NCI-H510A treated with DMSO at 0.1 percent for 48 hours (cell line): ENCODE measurements around the gene ASAP3.
"Not testable (repeated sequence)": the region's sequence is repeated elsewhere in the genome, so short reads cannot be mapped to it uniquely, and the experiment has no call there.

Experiments
- DNase-seq: peaks from one replicate; lab custom pipeline; 2025; lab: John Stamatoyannopoulos, UW

The ASAP3 gene

GRCh38 chr1:23395849-23396248, 88.1 kb downstream of the ASAP3 start:
- DNase-seq: no peak

- no peak for DNase-seq
These were observed 88.7 kb downstream of the ASAP3 start for GRCh38 chr1:23395154-23395724.

GRCh38 chr1:23394684-23395083, 89.3 kb downstream of the ASAP3 start:
- no peak for DNase-seq

GRCh38 chr1:23394181-23394580, 89.8 kb downstream of the ASAP3 start:
- no peak for DNase-seq

- DNase-seq: no peak
These were observed 90.3 kb downstream of the ASAP3 start for GRCh38 chr1:23393706-23394105.

DNA sequence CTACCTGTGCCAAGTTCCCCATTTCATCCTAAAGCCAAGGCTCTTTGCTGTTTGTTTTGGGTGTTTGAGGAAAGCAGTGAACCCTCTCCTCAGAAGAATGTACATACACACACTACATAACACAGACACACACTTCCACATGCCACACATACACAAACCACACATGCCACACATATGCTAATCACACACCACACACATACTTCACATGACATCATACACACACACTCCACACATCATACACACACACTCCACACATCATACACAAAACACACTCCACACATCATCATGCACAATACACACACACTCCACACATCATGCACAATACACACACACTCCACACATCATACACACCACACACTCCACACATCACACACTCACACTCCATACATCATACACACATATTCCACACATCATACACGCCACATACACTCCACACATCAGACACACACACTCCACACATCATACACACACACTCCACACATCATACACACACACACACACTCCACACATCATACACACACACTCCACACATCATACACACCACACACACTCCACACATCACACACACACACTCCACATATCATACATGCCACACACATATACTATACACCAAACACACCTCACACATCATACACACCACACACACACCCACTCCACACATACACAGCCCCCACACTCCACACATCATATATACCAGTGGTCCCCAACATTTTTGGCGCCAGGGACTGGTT, 91.7 kb downstream of the ASAP3 start:
- DNase-seq: no peak

DNA sequence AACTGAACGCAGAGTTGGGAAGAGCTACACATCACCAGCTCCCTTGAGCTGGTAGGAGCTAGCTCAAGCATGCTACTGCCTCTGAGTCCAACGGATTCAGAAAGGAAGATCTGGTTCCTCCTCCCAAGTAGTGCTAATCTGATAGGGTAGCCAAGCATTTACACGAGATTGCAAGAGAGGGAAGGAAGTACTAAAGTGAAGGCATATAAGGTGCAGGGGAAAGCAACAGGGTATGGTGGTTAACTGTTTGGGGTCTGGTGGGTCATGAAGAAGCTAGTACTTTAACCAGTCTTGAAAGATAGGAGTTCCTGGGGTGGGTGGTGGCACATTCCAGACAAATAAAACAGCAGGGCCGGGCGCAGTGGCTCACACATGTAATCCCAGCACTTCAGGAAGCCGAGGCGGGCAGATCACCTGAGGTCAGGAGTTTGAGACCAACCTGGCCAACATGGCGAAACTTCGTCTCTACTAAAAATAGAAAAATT, 94.1 kb downstream of the ASAP3 start:
- no peak for DNase-seq

GRCh38 chr1:23387494-23387893, 96.5 kb downstream of the ASAP3 start:
- DNase-seq: no peak

DNA sequence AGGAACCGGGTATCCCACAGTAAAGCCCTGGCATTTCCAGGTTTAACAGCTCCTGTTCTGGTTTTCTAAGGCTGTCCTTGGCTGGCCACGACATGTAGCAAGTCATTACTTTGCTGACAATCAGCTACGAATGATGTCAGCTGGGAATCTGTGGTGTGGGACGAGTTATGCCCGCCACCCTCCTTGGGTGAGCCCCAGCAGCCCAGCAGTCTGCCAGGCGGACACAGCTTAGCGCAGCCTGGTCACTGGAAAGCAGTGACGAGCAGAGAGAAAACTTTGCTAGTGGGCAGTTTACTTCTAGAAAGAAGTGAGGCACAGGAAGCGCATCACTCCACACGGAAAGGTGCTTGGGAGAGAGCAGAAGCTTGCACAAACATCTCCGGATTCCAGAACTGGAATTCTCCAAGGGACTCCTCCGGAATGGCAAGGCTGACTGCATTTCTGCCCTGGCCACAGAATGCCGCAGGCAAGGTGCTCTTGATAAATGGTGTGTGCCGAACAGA, 98.8 kb downstream of the ASAP3 start:
- no peak for DNase-seq

DNA sequence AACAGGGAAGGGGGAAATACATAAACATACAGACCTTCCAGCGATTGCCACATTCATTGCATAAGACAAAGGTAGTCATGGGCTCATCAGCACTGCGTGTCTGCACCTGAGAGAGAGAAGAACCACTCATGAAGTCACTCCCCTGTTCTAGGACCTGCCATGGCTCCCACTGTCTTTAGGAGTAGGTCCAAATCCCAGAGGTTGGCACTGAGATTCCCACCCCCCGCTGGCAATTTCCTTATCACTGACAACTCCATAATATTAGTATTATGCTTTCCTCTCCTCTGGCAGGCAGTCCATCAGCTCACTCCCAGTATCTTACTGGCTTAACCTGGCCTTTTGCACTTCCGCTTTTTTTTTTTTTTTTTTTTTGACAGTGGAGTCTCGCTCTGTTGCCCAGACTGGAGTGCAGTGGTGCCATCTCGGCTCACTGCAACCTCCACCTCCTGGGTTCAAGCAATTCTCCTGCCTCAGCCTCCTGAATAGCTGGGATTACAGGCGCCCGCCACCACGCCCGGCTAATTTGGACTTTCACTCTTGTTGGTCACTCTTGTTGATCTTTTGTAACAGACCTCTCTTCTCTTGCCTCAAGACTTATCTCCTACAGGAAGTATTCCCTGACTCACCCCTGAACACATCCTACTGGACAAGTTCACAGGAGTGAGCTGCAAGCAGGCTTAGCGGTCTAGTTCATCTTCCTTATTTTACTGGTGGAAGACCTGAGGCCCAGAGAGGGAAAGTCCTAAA, 99.5 kb downstream of the ASAP3 start:
- DNase-seq: no peak

GRCh38 chr1:23383577-23384311, 100.2 kb downstream of the ASAP3 start:
- no peak for DNase-seq

DNA sequence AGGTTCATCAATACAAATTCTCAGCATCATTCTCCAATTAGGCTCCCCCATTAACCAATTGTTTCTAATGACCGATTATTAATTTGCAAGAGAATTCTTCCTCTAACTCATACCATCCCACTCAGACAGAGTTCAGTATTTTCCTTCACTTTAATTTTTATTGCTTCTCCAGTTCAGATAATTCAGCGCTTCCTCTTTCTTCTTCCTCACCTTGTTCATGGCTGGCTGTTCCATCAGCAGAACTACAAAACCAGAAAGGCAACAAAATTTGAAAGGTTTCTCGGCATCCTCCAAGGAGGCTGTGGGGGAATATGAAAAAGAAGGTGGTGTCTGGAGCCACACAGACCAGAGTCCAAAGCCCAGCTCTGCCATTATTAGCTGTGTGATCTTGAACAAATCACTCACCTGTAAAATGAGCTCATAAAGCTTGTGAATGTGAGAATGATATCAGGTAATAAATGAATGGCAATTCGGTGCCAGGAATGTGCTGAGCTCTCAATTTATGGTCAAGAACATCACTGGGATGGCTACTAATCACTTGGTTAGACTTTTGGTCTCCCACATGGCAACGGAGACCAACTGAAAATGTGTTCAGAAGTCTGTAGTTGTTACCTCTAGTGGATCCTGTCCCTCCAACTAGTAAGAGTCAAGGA, 102.6 kb downstream of the ASAP3 start:
- DNase-seq: no peak

- DNase-seq: no peak
These were observed 103.3 kb downstream of the ASAP3 start for GRCh38 chr1:23380719-23381118.

DNA sequence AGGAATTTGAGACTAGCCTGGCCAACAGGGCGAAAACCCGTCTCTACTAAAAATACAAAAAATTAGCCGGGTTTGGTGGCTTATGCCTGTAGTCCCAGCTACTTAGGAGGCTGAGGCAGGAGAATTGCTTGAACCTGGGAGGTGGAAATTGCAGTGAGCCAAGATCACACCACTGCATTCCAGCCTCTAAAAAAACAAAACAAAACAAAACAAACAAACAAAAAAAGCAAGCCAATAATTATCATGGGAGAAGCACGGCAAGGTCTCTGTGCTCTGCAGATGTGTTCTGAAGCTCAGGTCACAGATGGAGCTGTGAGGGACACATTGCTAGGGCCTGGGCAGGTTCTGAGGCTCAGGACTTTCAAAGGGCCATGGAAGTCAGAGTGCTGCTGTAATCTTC, 103.7 kb downstream of the ASAP3 start:
- DNase-seq: not testable (repeated sequence)
